NCI-H2081 treated with DMSO at 0.1 percent for 48 hours (cell line): ENCODE results near the gene SPRY1.

ENCODE experiments used
- DNase-seq: peaks from one replicate; lab custom pipeline; 2025; lab: John Stamatoyannopoulos, UW

Gene SPRY1

DNA sequence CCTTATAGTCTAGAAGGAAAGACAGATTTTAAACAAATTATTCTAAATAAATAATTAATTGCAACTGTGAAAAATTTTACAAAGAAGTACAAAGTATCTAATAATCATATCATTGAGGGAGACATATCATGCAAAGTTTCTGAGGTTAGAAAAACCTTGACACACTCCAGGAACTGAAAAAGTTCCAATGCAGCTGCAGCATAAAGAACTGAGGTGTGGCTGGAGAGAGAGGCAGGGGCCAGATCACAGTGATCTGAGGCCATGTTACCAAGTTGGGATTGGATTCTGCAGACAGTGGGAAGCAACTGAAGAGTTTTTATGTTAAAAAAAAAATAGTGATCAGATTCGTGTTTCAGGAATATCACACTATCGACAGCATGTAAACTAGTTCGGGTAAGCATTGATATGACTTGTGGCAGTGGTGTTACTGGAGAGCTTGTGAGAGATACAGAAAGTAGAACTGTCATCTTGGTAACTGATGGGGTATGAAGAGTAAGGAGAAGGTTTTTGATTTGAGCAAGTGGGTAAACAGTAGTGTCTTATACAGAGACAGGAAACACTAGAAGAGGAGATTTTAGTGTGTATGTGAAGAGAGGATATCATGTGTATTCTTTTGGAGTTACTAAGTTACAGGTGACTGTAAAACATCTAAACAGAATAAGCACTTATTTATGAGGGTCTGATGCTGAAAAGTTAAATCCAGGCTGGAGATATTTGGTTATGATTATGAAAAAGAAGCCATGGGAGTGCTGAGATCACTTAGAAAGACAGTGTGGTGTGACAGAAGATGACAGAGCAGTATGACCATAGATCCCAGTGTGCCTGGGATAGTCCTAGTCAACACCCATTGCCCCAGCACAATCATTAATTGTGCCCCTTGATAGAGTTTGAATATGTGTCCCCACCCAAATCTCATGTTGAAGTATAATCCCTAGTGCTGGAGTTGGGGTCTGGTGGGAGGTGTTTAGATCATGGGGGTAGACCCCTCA lies 15.6 kb upstream of the SPRY1 start:
- DNase-seq, result no peak

DNA sequence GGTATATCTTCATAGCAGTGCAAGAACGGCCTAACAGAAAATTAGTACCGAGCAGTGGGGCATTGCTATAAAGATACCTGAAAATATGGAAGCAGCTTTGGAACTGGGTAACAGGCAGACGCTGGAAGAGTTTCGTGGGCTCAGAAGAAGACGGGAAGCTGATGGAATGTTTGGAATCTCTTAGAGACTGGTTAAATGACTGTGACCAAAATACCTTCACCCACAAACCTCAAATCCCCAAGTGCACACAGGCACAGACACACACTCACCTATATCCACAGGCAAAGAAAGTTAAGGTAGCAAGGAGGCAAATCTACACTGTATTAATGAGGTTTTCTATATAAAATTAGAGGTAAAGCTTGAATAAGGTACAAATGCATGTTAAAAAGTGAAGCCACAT lies 14.6 kb upstream of the SPRY1 start:
- DNase-seq, result no peak

DNA sequence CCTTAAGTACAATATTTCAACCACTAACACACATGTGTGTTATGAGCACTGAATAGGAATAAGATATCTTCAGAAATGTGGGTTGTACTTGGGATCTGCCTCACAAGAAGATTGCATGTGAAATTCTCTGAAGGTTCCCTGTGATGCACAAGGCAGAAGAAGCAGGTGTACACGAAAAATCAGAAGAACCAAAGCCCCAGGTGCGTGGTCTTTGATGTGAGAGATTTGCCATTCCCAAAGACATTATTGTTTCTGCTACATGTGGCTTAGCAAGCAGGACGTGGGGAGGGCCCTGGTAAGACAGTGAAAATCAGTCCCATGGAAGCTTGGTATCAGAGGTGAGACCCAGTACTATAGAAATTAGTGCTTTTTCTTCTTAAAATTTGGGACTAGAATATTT lies 13.0 kb upstream of the SPRY1 start:
- no peak for DNase-seq

- no peak for DNase-seq
These were observed 10.0 kb upstream of the SPRY1 start for GRCh38 chr4:123386609-123387008.

DNA sequence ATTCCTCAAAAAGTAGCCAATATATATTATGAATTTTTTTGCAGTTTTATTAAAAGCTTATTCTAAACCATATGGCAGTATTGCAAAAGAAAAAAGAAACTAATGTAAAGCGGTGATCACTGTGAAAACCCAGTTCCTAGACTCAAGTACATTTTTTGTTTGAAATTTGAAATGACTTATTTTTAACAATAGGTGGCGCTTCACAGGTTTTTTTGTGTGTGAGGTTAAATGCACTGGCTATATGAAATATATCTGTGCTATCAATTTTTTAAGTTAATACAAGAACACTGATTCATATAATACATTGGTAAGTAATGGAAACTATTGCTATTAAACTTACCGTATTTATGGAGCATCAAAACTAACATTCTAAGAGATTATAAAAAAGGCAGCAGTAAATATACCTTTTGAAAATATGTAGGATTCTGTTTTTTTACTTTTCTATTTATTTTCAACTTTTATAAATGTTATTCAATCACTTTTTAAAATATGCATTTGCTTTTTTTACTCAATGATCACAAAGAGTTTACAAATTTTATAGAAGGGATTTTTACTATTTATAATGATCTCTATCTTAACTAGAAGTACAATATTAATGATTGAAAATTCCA lies 5.6 kb upstream of the SPRY1 start:
- DNase-seq, result no peak

DNA sequence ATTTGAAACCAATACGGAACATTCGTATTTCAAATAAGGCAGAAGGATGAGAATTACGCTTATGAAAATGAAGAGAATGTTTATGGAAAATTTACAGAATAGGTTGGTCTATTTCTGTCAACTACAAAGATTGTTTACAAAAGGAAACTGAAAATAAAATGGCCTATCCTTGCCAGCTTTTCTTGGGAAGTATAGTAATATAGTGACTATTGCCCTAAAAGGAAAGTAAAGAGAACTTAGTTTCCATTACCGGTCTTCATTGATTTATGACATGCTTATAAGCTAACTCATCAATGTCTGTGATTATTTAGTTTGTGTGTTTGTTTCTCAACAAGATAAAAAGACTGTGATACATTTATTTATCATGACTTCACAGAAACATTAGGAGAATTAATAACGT lies 2.9 kb upstream of the SPRY1 start:
- no peak for DNase-seq

GRCh38 chr4:123397144-123398065 lies 810 bp downstream of the SPRY1 start:
- DNase-seq, result no peak

DNA sequence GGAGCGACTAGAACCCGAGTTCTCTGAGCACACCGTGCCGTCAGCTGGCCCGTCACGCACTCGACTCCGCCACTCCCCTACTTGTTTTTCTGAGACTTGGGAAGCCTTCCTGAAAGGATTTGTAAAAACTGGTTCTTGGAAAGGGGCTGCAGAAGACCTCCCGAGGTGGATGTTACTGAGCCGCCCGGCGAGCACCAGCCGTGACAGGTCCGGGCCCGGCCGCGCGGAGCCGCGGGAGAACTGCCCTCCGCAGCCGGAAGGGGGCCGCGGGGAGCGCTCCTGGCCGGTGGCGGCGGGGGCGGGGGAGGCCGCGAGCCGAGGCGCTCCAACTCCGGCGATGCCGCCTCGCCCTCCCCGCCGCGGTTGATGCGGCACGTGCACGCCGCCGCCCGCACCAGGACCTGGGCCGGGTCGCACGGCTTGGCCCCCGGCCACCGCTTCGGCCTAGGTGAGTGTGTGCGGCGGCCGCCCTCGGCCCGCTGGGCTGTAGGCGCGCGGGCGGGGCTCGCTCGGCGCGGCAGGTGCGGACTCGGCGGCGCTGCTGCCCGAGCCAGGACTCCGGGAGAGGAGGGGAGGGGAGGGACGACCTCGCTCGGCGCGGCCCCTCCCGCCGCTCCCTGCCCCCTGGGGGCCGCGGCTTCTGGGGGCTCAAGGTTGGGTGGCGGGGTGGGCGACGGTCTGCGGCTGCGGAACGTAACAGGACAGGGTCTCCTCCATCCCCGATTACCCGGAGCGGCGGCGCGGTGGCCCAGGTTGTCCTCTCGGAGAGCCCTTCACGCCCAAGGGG lies 1.7 kb downstream of the SPRY1 start:
- DNase-seq, result no peak

GRCh38 chr4:123398853-123399626 lies 2.4 kb downstream of the SPRY1 start:
- DNase-seq, result no peak

GRCh38 chr4:123399627-123400358 lies 3.2 kb downstream of the SPRY1 start:
- DNase-seq, result no peak

DNA sequence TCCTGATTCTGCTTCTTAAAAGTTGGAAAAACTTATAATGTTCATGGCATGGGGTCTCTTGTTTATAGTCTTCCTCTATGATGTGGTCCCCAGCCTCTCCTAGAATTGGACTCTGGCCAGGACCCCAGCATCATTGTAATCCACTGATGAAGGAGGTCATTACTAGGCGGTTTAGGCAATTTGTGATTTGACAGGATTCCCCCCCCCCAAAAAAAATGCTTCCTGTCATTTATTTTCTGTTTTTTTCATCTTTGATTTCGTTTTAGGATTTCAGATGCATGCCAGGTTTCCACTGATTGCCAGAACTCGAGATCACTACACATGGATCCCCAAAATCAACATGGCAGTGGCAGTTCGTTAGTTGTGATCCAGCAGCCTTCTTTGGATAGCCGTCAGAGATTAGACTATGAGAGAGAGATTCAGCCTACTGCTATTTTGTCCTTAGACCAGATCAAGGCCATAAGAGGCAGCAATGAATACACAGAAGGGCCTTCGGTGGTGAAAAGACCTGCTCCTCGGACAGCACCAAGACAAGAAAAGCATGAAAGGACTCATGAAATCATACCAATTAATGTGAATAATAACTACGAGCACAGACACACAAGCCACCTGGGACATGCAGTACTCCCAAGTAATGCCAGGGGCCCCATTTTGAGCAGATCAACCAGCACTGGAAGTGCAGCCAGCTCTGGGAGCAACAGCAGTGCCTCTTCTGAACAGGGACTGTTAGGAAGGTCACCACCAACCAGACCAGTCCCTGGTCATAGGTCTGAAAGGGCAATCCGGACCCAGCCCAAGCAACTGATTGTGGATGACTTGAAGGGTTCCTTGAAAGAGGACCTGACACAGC lies 4.9 kb downstream of the SPRY1 start:
- no peak for DNase-seq

GRCh38 chr4:123402121-123402465 lies 5.5 kb downstream of the SPRY1 start:
- no peak for DNase-seq

DNA sequence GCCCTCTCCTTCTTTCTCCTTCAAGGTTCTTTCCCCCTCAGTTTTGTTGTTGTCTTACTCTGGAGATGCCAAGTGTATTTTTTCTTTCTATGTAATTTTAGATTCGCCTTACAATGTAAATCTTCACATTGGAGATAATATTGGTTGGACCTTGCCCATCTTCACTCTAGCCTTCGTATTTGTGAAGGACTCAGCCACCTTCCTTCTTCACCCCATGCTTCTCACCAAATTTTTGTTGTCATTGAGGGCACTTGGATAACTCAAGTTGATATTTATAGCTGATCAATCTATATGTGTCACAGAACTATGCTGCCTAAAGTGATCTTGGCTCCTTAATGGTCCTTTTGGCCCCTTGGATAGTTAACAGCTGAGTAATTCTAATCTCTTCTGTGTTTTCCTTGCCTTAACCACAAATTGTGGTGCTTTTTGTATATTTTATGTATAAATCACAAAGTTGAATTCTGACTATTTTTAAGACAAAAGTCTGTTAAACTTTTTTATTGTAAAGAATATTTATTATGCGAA lies 6.5 kb downstream of the SPRY1 start:
- DNase-seq, result no peak

GRCh38 chr4:123404533-123404932 lies 7.9 kb downstream of the SPRY1 start:
- DNase-seq, result no peak

DNA sequence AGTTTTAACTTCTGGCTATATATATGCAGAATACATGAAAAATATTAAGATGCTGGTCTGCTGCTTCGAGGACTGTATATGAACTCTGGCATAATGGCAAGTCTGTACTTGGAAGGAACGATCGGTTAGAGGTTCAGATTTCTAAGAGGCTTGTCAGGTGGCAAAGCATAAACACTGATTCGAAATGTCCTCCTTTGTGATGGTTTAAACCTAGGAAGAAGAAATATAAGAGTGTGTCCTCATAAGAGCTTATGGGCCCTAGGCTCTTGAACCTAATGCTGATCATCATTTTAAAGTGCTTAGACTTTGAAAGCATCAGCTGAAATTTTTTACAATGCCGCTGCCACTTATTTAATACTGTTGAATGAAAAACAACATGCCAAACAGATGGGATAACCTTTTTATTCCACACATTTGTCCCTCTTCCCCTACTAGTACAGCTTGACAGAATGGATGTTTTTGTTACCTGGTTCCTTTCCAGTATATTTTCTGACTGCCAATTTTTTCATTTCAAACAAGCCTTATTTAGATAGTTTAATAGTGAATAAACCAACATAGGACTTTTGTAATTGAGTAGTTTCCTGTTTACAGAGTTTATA lies 8.8 kb downstream of the SPRY1 start:
- DNase-seq, result no peak

- no peak for DNase-seq
These were observed 10.3 kb downstream of the SPRY1 start for GRCh38 chr4:123406872-123407271.

DNA sequence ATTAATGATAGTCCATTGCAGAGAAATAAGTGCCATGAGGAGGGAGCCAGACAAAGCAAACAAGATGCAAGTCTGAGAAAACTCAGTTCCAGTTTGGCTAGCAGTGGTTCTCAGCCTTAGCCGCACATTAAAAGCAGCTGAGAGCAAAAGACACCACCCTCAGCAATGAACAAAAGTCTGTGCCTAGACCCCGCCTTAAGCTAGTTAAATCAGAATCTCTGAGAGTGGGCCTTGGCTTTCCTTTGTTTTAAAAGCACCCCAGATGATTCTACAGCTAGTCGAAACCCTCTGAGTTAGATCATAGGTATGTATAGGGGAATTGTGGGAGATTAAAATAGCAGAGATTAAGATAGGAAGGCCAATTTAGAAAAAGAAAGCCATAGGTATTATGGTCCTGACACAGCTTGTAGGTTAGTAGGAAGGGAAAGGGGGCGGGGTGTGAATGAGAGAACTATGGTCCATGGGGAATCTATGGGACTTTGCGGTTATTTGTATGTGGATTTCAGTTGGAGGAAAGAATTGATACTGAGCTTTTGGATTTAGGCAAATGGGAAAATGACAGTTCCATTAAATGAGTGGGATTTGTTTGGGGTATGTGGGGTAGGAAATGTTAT lies 12.0 kb downstream of the SPRY1 start:
- no peak for DNase-seq

DNA sequence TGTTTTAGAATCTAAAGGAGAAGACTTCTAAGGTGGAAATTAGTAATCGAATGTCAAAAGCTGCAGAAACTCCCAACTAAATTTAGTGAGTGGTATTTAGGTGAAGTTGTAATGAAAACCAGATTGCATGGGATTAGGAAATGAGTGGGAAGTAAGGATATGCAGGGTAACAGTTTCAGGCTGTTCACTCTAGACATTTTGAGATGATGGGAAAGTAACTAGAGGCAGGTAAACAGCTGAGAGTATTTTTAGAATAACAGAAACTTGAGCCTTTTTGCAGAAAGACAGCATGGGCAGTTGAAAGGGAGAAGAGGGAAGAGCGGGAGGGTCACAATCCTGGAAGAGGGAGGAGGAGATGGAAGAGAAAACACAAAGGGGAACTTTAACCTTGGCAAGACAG lies 12.7 kb downstream of the SPRY1 start:
- no peak for DNase-seq
